PFSK-1 (cell line): ENCODE results near the gene S100A7A.

Experiments used
- FOXP2 ChIP-seq: optimal IDR thresholded peaks from 2 replicates; pipeline ENCODE3; 2011; ENCODE audit warnings: borderline replicate concordance, control low read depth, inconsistent platforms; ENCODE audit not compliant: insufficient read depth; ENCODE audit errors: extremely low read length, extremely low read depth
- POLR2AphosphoS5 ChIP-seq: IDR thresholded peaks from 2 replicates; pipeline ENCODE4 v1.6.1; 2012; ENCODE audit warnings: low read depth, mild to moderate bottlenecking, control low read depth, low read length, moderate library complexity
- SIN3A ChIP-seq: IDR thresholded peaks from 2 replicates; pipeline ENCODE4 v1.6.1; 2012; ENCODE audit warnings: mild to moderate bottlenecking, low read length, moderate library complexity, borderline replicate concordance; ENCODE audit not compliant: insufficient read depth
- TAF1 ChIP-seq: IDR thresholded peaks from 2 replicates; pipeline ENCODE4 v1.6.1; 2012; ENCODE audit warnings: low read length, control low read depth, borderline replicate concordance; ENCODE audit not compliant: insufficient read depth
- TF ChIP-seq, protein P1 (sequence below), 2 experiments: IDR thresholded peaks; 2 replicates each; pipeline versions ENCODE4 v1.6.1 to v1.8.0; 2011 to 2012; ENCODE audit warnings: low read depth in 2 of 2, low read length in 2 of 2, control low read depth in 1 of 2, inconsistent platforms in 1 of 2, mild to moderate bottlenecking in 1 of 2, moderate library complexity in 1 of 2; ENCODE audit not compliant: insufficient read depth in 1 of 2

S100A7A gene

DNA sequence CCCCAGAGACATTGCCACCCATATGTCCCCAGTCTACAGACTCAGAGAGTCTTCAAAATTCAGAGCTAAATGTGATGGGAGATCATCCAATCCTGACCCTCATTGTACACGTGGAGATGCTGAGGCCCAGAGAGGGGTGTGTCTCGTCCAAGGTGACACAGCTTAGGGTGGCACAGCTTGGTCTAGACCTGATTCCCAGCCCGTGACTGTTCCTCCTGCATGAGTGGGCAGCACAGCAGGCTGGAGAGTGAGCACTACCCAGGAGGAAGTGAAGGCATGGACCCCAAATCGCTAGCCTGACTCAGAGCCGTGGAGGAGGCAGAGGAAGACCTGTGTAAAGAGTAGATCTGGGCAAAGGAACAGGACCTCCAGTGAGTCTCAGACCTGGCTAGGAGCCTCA, 27.8 kb downstream of the S100A7A start:
- TF ChIP-seq FOXP2 (no peak), SIN3A (no peak), POLR2AphosphoS5 (no peak), TAF1 (no peak)
- TF ChIP-seq, protein P1, sequence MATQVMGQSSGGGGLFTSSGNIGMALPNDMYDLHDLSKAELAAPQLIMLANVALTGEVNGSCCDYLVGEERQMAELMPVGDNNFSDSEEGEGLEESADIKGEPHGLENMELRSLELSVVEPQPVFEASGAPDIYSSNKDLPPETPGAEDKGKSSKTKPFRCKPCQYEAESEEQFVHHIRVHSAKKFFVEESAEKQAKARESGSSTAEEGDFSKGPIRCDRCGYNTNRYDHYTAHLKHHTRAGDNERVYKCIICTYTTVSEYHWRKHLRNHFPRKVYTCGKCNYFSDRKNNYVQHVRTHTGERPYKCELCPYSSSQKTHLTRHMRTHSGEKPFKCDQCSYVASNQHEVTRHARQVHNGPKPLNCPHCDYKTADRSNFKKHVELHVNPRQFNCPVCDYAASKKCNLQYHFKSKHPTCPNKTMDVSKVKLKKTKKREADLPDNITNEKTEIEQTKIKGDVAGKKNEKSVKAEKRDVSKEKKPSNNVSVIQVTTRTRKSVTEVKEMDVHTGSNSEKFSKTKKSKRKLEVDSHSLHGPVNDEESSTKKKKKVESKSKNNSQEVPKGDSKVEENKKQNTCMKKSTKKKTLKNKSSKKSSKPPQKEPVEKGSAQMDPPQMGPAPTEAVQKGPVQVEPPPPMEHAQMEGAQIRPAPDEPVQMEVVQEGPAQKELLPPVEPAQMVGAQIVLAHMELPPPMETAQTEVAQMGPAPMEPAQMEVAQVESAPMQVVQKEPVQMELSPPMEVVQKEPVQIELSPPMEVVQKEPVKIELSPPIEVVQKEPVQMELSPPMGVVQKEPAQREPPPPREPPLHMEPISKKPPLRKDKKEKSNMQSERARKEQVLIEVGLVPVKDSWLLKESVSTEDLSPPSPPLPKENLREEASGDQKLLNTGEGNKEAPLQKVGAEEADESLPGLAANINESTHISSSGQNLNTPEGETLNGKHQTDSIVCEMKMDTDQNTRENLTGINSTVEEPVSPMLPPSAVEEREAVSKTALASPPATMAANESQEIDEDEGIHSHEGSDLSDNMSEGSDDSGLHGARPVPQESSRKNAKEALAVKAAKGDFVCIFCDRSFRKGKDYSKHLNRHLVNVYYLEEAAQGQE (IDR thresholded peaks at IDR 0.05; ENCODE audit: insufficient read depth in 1 of 2, low read depth in 2 of 2, low read length in 2 of 2) = no peak

DNA sequence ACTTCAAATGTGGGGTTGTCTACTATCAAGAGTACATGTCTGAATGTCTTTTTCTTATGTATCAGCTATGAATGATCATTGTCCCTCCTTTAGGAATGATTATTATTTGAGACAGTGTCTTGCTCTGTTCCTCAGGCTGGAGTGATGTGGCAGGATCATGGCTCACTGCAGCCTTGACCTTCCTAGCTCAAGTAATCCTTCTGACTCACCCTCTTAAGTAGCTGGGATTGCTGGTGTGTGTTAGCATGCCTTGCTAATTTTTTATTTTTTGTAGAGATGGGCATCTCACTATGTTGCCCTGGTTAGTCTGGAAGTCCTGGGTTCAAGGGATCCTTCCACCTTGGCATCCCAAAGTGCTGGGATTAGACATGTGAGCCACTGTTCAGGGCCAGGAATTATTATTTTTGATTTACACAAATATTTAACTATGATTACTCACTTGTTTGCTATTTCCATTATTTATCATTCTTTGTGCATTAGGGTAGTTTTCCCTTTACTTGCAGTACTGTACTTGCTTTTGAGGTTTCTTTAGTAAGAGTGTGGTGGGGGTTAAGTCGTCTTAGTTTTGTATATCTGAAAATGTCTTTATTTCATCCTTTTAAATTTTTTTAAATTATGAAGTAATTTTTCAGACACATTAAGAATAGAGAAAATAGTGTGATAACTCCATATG, 31.3 kb downstream of the S100A7A start:
- TF ChIP-seq POLR2AphosphoS5 = no peak
- TF ChIP-seq TAF1 = no peak
- TF ChIP-seq, protein P1 (IDR thresholded peaks at IDR 0.05; ENCODE audit: insufficient read depth in 1 of 2, low read depth in 2 of 2, low read length in 2 of 2) = no peak
- no peak for TF ChIP-seq SIN3A
- TF ChIP-seq FOXP2 = no peak

DNA sequence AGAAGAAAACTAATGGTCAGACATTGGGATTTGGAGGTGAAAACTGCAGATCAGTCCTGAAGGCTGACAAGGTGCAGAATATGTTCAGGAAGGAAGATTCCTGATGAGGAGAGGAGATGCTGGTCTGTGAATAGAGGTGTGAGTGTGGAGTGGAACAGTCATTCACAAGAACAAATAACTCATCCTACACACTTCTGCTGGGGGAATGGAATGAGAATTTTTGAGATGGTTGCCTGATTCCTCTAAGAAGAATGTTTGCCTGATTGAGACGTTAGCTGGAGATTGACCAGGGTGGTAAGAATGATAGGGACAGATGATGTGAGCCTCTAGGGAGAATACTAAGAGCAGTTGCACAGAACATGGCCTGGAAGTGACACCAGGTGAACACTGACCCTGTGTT, 40.1 kb downstream of the S100A7A start:
- TF ChIP-seq POLR2AphosphoS5 = no peak
- TF ChIP-seq FOXP2 = no peak
- no peak for TF ChIP-seq SIN3A
- TF ChIP-seq, protein P1 (IDR thresholded peaks at IDR 0.05; ENCODE audit: insufficient read depth in 1 of 2, low read depth in 2 of 2, low read length in 2 of 2) = no peak

DNA sequence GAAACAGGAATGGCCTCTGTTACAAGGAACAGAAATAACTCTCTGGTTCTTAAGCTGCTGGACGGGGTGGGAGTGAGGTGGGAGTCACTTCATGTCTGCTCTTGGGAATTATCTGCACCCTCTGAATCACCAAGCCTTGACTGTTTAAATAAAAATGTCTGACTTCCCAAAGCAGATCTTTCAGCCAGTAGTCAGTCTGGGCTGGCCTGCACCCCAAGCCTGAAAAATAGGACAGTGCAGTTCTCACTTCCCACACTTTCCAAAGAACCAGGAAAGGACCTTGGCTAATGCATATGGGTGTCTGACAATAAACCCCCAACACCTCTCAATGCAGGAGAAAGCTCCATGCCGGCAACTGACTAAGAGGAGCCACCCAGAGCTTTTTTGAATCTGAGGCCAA, 43.3 kb downstream of the S100A7A start:
- TF ChIP-seq SIN3A (no peak), POLR2AphosphoS5 (no peak), TAF1 (no peak), FOXP2 (no peak)
- TF ChIP-seq, protein P1 (IDR thresholded peaks at IDR 0.05; ENCODE audit: insufficient read depth in 1 of 2, low read depth in 2 of 2, low read length in 2 of 2) = no peak

DNA sequence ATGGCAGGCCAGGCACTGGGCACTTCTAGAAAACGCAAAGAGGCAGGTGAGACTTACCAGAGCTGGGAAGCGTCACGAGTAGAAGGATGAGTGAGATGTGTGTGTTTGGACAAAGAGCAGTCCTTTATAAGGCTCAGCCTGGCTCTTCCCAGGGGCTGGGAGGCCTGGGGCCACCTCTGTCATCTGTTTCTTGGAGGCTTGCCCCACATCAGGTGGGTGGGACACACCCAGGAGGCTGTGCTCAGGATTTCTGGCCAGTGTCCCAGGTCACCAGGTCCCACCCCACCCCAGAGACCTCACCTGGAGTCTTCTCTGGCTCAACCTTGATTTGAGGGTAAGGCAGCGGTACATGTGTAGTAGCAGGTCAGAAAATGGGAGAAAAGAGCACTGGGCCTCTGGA, 44.2 kb downstream of the S100A7A start, which contains the start of gene S100A7:
S100A7 (minus strand) TSS at position 101 of the 400 bp plus-strand sequence. CDS start 1,638 bp downstream, outside the sequence.
- TF ChIP-seq POLR2AphosphoS5 (no peak), FOXP2 (no peak), TAF1 (no peak)
- TF ChIP-seq, protein P1 (IDR thresholded peaks at IDR 0.05; ENCODE audit: insufficient read depth in 1 of 2, low read depth in 2 of 2, low read length in 2 of 2) = no peak
